HG03442 (cell line): ENCODE measurements around the gene HES5.

Experiments
- ATAC-seq: cut with Tn5 transposase; IDR thresholded peaks from one replicate; pipeline ENCODE4 v1.9.1; 2021; ENCODE audit warnings: mild to moderate bottlenecking, moderate library complexity; ENCODE audit not compliant: unreplicated experiment

HES5 gene

DNA sequence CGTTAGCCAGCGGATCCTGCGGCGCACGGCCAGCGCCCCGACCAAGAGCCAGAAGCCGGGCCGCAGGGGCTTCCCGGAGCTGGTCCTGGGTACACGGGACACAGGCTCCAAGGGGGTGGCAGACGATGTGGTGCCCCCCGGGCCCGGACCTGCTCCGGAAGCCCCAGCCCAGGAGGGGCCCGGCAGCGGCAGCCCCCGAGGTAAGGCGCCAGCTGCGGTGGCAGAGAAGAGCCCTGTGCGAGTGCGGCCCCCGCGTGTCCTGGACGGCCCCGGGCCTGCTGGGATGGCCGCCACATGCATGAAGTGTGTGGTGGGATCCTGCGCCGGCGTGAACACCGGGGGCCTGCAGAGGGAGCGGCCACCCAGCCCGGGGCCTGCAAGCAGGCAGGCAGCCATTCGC lies 27.9 kb downstream of the HES5 start:
- no peak for ATAC-seq

DNA sequence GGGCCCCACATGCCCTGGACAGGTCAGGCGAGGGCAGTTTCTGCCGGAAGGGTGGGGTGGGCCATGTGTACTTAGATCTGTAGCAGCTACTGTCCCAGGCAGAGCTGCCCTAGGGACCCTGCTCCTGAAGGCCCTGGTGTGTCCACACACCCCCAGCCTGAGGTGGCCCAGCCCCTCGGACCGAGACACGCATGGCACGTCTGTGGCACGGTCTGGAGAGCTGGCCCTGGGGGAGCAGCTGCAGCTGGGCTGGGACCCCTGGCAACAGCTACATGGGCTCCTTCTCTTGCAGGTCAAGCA lies 28.3 kb downstream of the HES5 start:
- no peak for ATAC-seq

DNA sequence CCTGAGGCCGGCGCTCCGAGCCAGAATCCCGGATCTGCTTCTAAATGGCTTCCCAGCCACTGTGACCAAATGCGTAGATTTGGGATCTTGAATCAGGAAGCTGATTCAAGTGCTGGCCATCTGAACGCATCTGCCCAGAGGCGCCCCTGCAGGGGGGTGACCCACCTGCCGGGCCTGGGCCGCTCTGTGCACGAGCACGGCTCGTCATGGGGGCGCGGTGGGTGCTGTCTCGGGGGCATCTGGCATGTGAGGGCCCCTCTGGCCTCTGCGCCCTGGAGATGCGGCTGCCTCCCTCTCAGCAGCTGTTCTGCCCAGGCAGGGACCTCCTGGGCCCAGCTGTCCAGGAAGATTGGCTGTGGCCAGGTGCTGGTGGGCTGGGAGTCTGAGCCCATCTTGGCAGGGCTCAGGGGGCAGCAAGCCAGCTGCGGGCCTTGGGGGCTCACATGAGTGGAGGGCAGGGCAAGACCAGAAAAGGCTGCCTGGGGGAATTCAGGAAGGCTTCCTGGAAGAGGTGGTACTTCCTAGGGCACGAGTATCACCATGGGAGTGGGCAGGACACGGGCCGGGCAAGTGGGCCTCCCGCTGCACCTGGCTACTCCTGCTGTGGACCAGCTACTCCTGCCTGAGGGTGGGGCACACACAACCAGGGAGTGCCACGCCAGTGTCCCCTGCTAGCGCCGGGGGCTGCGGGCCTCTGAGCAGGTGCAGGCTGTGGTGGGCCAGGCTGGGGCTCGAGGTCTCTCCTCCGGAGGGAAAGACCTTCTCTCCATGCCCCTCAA lies 28.8 kb downstream of the HES5 start:
- ATAC-seq = no peak

DNA sequence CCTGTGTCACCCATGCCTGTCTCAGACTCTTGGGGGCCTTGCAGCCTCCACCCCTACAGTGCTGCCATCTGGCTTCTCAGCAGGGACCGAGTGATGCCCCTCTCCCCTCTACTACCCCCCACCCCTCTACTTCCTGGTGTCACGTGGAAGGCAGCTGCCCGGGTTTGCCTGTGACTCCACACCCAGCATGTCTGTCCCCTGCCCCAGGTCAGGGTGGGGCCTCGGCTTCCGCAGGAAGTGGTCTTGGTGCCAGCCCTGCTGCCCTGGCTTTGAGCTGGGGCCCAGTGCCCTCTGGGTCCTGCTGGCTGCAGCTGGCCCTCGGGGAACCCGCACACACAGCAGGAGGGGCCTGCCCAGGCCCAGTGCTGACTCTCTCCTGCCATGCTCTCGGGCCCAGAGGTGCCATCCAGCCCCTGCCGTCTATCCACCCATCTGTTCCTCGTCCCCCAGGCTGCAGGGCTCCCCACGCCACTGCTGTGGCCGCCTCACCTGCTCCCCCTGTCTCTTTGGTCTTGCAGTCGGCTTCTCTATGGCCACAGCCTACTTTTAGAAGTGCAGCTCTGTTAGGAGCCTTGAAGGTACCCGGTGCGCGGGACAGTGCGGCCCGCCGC lies 30.0 kb downstream of the HES5 start:
- no peak for ATAC-seq

- ATAC-seq = no peak
Observed at GRCh38 chr1:2499260-2499659, 30.8 kb downstream of the HES5 start.

- ATAC-seq = no peak
Observed at GRCh38 chr1:2498648-2499047, 31.4 kb downstream of the HES5 start.

GRCh38 chr1:2497891-2498290 lies 32.2 kb downstream of the HES5 start:
- no peak for ATAC-seq

DNA sequence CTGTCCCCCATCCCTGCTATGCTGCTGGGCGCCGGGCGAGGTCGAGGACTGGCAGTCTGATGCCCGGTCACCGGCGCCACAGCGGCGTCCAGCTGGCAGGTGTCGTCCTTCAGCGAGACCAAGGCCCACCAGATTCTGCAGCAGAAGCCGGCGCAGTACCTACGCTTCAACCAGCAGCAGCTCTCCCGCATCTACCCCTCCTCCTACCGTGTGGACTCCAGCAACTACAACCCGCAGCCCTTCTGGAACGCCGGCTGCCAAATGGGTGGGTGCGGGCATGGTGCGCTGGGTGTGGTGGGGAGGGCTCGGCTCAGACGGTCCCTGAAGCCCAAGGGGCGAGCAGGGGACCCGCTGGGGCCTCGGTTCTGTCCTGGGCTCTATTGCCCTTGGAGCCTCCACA lies 33.3 kb downstream of the HES5 start:
- no peak for ATAC-seq

DNA sequence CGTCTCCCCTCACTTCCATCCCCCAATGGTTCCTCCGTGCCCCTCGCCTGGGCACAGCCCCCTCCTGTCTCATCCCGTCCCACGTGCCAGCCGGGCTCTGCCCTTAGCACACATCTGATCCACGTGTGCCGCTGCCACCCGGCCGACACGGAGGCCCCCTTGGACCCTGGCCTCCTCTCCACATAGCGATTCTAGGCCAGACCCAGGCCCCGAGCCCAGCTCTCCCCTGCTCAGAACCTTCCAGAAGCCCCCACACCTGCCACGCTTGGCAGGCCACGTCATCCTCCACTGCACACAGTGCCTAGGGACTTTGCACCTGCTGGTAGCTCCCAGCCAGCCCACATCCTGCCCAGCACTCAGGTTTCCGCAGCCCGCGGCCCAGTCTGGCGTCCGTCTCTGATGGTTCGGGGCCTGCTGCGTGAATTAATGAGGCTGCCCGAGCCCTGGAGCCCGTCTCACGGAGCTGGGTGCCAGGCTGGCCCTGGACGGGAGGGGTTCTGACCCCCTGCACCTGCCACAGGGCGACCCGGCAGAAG lies 33.9 kb downstream of the HES5 start:
- ATAC-seq = no peak

DNA sequence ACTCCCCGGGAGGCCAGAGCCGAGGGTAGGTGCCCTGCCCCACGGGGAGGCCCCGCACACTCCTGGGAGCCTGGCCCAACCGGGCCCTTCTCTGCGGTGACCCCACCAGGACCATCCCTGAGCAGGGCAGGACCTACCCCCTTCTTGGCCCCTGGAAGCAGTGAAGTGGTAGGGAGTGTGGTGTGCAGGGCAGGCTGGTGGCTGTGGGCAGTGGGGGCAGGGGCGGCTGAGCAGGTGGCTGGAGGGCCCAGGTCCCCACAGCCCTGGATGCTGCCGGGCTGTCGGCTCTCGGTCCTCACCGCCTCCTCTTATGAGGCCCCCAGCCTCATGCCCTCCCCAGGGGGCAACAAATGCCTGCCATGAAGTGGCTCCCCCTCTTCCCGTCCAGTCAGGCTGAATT lies 34.5 kb downstream of the HES5 start:
- ATAC-seq = no peak

DNA sequence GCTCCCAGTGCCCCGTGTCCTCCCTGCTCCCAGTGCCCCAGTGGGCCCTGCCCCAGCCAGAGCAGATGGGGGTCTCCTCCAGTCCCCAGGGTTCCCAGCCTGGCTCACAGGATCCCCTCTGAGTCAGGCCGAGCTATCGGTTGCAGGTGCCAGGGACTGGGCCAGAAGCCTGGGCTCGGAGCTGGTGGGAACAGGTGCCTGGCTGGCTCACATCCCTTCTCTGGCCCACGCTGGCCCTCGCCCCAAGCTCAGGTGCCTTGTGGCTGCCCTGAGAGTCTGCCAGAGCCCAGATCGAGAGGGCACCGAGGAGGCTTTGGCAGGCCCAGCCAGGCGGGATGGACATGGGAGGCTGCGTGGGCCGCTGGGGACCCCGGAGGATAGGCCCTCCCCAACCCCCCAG lies 35.0 kb downstream of the HES5 start:
- ATAC-seq = no peak

- no peak for ATAC-seq
Observed at GRCh38 chr1:2494323-2494693, 35.8 kb downstream of the HES5 start.

DNA sequence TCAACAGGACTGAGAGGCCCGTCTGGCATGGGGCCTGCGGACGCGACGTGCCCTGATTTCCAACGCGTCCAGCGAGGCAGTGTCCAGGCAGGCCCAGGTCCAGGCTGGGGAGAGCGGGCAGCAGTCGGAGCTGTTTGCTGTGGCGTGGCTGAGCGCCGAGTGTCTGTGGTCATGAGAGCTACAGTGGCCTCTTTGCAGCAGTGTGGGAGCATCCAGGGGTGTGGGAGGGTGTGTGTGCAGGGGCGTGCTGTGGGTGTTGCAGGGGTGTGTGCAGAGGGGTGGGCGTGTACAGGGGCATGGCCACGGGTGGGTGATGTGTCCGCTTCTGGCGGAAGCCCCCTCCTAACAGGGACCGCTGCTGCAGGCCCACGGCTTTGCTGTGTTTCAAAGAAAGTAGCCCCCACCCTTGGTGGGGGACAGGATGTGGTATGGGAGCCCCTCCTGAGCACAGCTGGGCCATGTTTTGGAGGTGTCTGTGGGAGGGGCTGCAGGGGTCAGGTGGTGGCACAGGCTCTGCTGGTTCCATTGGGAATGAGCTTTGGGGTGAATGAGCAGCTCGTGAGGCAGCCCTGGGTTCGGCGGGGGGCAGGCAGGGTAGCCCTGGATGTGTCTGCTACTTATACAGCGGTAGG lies 36.3 kb downstream of the HES5 start:
- no peak for ATAC-seq

DNA sequence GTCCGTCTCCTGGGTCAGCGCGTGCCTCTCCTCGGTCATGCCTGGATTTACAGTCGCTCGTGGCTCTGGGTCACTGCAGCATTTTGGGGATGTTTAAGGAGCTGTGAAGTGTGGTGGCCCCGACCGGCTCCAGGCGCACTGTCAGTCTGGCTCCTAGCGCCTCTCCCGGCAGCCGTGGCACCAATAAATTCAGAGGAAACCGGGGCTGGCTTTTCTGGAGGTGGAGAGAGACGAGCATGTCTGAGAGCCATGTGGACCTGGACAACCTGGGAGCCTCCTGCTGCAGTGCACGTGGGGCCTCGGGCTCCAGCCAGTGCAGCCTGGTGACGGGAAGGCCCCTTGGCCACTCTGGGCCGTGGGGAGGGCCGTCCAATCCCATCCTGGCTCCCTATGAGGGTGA lies 36.8 kb downstream of the HES5 start:
- no peak for ATAC-seq

- ATAC-seq = no peak
Observed at GRCh38 chr1:2492091-2492490, 38.0 kb downstream of the HES5 start.

- ATAC-seq = no peak
Observed at GRCh38 chr1:2489615-2490014, 40.4 kb downstream of the HES5 start.

GRCh38 chr1:2488688-2489087 lies 41.4 kb downstream of the HES5 start:
- ATAC-seq = no peak

DNA sequence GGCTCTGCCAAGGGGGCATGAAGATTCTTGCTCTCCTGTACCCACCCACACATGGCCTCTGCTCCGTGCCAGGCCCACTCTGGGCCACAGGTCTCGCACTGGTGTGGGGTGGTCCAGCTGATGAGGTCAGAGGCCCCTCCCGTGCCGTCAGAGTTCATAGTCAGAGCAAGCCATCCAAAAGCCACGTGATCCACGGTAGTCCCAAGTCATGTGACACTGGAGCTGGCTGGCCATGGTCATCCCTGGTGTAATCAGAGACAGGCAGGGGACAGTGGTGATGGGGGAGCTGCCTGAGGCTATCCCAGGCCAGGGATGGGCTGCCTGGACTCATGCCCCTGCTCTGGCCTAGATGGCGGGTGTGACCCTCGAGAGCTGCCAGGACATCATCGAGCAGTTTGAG lies 43.5 kb downstream of the HES5 start:
- no peak for ATAC-seq

DNA sequence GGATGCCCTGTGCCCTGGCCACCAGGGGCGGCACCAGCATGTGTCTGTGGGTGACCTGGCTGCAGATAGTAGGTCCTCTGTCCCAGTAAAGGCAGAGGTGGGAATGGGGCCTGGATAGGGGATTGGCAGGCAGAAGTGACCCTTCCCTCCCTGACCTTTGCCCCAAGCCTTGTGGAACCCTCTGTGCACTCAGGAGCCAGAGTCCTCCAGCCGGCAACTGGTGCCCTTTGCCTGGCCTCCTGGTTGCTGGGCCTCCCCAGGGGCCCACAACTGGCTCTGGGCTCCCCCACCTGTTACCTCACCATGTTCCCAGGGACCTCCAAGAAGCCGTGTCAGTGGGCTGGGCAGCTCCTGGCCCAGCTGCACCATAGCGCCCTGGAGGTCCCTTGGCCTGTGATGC lies 44.0 kb downstream of the HES5 start:
- no peak for ATAC-seq

GRCh38 chr1:2483970-2484369 lies 46.1 kb downstream of the HES5 start:
- no peak for ATAC-seq

- no peak for ATAC-seq
Observed at GRCh38 chr1:2483026-2483425, 47.0 kb downstream of the HES5 start.

GRCh38 chr1:2482588-2482987 lies 47.5 kb downstream of the HES5 start:
- ATAC-seq = no peak
